ENCODE measurements around the gene PTTG2. TPM values are rescaled to one million over a fixed set of nuclear protein-coding genes. Genes with fewer than 3 reads are reported as not detected.

PTTG2 gene
- total RNA-seq: under 1 TPM in 1 of 2 donors, not detected in 1; 0.33 TPM

DNA sequence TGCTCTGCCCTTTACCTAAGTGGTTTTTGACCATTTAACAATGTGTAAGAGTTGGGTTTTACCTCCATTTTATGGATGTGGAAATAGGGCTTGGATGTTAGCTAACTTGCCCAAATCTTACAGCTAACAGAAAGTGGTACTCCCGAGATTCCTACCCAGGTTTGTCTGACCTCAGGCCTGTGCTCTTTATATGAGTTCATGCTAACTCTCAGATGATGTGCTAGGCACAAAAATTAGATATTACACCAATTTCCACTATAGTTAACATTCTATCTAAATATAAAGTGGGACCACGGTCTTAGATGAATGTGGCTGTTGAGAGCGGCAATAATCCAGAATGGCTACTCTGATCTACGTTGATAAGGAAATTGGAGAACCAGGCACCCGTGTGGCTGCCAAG lies at the start of gene PTTG2:
Gene PTTG2 (plus strand): TSS at position 301 of the 400 bp plus-strand sequence. CDS start 37 bp downstream, at position 338.

Other genes with a start within 250 kb of the PTTG2 start
- 10 to 100 TPM; 19.3 to 27.6 TPM for gene PGM2, start 133.7 kb upstream of the PTTG2 start, total RNA-seq
- gene TBC1D1, start 69.3 kb upstream of the PTTG2 start, total RNA-seq: 10 to 100 TPM; 35.1 to 42.6 TPM